Femur (tissue), 1 donor: ENCODE results near the gene FZR1.

Source experiments
- DNase-seq: peaks from one replicate; pipeline ENCODE4 v3.0.0-alpha.2; 2017

Gene FZR1

DNA sequence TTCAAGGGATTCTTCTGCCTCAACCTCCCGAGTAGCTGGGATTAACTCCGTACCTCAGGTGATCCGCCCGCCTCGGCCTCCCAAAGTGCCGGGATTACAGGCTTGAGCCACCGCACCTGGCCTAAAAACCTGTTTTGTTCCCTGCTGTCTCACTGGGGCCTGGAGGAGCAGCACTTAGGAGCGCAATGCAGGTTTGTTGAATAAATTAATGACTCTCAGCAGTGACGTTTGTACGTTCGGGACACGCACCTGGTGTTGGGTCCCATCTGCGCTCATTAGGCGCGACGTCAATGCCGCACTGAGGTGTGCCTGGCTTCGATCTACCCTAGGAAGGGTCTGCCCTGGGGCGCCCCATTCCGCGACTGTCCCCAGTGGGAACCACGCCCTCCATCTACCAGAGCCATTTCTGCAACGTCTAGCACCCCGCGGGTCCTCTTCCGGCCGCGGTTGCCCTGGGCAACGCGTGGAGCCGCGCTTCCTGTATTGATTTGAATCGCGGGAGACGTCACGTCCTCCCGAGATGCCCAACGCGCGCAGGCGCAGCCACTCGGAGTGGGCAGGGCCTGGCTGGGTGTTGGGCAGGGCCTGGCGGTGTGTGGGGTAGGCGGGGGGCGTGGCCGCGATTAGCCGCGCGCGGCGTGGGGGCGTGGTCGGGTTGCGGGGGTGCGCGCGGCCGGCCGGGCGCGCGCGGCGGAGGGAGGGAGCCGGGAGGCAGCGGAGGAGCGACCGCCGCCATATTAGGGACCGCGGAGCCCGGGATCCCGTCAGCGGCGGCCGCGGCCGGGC is at the start of gene FZR1:
TSS of gene FZR1 (plus strand) at position 714 of the 786 bp plus-strand sequence. CDS start 16,679 bp downstream, outside the sequence.
- DNase-seq = peak; percentile 100

GRCh38 chr19:3456925-3457527 is 49.1 kb upstream of the FZR1 start:
- no peak for DNase-seq

GRCh38 chr19:3457528-3458228 is 48.4 kb upstream of the FZR1 start:
- DNase-seq = no peak

DNA sequence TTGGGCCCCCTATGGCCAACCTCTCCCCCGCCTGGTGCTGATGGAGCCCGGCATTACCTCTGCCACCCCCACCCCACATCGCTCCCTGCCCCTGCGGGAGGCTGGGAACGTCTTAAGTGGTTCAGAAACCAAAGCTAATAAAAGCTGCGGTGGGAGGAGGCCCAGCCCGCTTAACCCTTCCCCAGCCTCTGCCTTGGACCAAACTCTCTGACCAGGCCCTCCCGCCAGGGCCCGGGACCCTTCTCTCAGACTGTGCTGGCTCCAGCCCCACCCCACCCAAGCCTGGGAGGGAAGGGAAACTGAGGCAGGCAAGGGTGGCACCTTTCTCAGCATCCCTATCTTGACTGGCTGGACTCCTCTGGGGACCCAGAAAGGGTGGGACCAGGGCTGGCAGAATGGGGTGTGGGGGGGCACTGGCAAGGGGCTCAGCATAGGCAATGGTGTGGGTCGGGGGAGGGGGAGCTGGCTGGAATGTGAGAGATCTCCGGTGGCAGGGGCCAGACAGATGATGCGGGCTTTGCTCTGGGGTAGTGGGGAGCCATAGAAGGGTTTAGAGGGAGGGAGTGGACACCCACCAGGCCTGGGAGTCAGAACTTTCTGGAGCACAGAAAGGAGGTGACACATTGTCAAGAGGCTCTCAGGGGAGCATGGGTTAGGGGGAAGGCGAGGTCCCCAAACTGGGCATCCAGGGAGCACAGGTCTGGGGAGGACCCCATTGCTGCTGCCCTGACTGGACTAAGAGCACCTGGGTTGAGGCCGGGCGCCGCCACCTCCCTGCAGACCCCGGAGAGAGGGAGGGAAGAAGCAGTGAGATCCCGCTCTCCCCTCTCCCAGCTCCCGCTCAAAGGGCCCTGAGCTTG is 47.7 kb upstream of the FZR1 start:
- DNase-seq = peak; percentile 76

DNA sequence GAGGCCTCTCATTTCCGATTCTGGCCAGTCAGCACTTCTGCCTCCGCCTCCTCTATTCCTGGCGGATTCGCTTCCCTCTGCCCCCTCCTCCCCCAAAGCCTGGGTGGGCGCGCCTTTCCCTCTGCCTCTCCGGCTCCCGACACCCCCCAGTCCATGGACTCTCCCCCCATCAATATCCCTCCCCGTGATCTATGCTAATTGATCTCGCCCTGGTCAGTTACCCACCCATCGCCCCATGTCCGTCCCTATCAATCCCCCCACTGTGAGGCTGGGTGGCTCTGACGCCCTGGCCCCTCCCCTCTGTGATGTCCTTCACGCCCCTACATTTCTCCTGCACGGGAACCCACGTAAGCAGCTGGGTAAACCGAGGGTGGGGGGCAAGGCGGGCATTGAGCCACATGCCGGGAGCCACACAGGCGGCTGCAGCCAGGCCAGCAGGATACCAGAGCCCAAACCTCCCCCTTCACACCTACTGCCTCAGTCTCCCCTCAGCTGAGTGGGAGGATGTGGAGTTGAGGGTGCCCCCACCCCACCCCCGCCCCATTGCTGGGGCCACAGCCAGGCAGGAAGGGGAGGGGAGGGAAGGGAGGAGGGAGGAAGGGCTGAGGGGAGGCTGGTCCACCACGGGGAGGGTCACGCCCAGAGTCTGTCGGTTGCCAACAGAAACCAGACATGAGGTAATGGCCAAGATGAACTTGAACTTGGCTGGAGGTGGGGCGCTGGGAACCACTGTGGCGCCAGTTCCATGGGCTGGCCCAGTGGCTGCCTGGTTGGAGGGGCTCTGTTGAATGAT is 46.8 kb upstream of the FZR1 start:
- DNase-seq = peak; percentile 97

GRCh38 chr19:3459965-3460582 is 46.0 kb upstream of the FZR1 start:
- DNase-seq = no peak

GRCh38 chr19:3462991-3463713 is 43.0 kb upstream of the FZR1 start:
- DNase-seq = no peak

DNA sequence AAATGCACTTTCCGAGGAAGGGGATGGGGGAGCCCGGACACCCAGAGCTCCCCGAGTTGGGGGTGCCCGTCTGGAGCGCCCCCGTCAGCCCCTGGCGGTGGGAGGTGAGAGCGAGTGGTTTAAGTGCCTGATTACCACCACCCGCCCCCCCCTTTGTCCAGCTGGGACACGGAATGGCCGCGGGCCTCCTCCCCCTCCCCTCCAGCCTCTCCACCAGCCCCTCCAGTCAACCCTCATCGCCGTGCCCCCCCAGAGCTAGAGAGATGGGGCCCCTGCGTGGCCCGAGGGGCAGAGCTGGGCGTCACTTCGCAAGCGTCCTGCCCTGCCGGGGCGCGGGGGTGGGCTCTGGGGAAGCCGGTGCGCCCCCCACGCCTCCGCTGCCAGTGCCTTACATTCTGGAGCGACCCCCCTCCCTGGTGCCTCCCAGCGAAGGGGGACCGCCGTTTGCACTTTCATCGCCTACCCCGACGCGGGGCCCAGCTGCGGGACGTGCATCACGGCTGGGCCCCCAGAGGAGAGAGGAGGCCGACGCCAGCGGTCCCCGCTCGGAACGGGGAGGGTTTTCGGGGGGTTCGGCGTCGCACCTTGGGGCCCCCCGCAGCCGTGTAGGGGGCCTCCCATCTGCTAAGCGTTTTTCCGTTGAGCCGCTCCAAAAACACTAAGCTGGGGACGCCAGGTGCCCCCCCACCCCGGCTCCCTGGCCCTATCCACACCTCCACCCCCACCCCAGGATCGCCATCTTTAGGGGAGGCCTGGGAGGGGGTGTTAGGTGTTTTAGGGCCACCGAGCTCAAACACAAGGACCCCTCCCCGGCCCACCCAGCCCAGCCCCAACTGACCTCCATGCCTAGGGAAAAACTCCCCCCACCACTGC is 42.2 kb upstream of the FZR1 start:
- DNase-seq = no peak

DNA sequence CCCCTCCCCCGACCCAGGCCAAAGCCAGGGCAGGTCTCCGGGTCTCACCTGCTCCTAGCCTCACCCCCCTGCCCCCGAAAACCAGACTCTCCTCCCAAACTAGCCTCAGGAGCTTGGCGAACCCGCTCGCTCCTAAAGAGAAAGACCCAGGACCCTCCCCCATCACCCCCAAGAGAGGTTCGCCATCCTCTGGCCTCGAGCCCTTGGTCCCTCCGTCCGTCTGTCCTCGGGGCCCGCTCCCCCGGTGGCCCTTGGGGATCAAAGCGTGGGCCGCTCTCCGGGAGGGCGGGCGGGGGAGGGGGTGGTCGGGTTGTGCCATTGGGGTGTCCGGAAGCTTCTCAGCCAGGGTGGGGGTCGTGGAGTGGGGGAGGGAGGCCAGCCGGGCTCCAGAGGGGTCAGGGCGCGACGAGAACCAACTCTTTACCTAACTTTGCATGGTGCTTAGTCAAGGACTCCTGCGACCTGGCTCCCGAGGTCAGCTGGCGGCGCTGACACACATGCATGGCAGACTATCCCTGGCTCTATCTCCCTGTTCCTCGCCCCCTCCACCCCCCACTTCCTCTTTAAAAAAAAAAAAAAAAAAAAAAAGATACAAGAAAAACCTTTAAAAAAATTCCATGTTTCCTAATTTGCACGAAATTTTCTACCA is 41.4 kb upstream of the FZR1 start:
- DNase-seq = no peak

GRCh38 chr19:3465552-3465951 is 40.6 kb upstream of the FZR1 start:
- DNase-seq = no peak

- no peak for DNase-seq
Observed at GRCh38 chr19:3466635-3467034, 39.5 kb upstream of the FZR1 start.

- no peak for DNase-seq
Observed at GRCh38 chr19:3467437-3468198, 38.5 kb upstream of the FZR1 start.

GRCh38 chr19:3468211-3468610 is 37.9 kb upstream of the FZR1 start:
- no peak for DNase-seq

DNA sequence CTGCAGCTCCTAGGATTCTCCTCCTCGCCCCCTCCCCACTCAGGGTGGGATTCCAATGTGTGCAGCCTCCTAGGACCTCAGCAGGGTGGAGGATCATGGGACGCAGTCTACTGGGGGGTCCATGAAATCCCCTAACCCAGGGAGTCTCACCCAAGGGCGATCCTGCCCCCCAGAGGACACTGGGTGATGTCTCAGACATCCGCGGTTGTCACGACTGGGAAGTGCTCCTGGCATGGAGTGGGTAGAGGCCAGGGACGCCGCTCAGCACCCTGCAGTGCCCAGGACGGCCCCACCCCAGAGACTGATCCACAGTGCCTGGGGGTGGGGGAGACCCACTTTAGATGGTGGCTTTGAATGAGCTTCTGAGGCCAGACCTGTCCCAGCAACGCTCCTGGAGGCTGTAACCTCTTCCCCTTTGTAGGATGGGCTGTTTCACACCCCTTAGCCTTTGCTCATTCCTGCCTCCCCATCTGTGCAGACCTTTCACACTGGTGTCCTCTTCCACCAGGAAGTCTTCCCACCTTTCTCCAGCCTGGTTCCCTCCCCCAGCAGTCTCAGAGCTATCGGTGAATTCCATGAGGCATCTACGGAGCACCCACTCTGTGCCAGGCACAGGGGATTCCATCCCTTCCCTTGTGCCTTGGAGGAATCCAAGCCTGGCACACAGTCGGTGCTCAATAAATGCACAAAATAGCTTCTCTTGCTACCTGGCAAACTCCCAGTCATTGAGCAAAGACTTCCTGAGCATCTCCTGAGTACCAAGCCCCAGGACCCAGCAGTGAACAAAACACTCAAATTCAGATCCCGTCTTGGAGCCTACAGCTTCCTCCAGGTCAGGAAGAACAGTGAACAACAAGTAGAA is 36.2 kb upstream of the FZR1 start:
- DNase-seq = no peak

DNA sequence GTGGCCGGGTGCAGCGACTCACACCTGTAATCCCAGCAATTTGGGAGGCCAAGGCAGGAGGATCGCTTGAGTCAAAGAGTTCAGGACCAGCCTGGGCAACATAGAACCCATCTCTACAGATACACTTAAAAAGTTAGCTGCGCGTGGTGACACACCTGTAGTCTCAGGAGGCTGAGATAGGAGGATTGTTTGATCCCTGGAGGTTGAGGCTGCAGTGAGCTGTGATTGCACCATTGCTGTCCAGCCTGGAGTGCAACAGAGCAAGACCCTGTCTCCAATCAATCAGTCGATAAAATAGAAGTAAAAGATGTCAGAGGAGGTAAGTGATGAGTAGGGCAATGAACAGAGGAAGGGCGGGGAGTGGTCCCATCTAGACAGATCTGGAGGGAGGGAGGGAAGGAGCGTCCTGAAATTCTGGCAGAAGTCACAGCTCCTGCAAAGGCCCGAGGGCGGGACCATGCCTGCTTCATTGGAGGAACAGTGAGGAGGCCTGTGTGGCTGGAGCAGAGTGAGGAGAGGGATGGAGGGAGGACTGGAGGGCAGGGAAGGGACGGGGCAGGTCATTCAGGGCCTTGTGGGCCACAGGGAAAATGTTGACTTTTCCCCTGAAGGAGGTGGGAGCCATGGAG is 35.5 kb upstream of the FZR1 start:
- no peak for DNase-seq

DNA sequence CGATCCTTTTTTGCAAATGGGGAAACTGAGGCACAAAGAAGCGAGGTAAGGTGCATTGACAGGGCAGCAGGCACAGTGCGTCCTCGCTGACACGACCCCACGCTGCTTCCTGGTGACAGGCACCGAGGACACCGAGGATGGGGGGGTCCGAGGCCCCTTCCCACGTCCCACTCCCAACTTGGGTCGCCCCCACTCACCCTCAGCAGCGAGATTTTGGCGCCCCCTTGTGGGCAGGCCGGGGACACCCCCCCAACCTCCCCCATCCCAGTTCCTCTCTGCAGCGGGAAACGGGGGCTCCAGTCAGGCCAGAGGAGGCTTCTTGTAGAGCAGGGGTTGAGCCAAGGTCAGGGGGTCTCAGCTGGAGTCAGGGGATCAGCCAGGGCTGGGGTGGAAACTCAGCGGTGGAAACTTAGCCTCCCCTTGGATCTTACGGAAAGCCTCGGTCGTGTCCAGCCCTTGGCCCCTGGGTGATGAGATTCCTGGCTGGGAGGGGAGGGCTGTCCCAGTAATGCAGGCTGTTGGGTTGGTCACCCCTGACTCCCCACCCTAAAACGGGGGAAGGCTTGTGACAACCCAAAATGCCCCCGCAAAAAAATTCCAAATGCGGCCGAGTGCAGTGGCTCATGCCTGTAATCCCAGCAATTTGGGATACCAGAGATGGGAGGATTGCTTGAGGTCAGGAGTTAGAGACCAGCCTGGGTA is 34.0 kb upstream of the FZR1 start:
- DNase-seq = no peak
